NCI-H2227 (cell line): ENCODE results near the gene NCEH1.
"Not testable (repeated sequence)": the region's sequence is repeated elsewhere in the genome, so short reads cannot be mapped to it uniquely, and the experiment has no call there.

Source experiments
- DNase-seq: peaks from one replicate; lab custom pipeline; 2025; ENCODE audit not compliant: unreplicated experiment; lab: John Stamatoyannopoulos, UW

NCEH1 gene

DNA sequence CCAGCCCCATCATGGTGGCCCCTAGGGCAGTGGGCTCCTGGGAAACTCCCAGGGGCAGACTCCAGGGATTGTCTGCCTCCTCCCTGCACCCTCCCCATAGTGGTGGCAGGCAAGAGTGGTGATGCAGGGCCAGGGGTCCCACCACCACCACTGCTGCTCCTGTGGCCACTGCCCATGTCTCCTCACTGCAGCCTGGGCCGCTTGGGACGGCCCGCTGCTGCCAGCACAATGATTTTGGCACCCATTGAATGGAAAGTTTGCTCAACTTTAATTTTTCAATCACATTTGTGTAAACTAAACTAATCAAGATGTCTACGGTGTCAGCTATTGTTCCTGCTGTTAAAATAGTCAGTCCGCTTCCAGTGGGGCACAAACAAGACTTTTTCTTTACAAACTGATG is 95.6 kb downstream of the NCEH1 start:
- DNase-seq, result no peak

DNA sequence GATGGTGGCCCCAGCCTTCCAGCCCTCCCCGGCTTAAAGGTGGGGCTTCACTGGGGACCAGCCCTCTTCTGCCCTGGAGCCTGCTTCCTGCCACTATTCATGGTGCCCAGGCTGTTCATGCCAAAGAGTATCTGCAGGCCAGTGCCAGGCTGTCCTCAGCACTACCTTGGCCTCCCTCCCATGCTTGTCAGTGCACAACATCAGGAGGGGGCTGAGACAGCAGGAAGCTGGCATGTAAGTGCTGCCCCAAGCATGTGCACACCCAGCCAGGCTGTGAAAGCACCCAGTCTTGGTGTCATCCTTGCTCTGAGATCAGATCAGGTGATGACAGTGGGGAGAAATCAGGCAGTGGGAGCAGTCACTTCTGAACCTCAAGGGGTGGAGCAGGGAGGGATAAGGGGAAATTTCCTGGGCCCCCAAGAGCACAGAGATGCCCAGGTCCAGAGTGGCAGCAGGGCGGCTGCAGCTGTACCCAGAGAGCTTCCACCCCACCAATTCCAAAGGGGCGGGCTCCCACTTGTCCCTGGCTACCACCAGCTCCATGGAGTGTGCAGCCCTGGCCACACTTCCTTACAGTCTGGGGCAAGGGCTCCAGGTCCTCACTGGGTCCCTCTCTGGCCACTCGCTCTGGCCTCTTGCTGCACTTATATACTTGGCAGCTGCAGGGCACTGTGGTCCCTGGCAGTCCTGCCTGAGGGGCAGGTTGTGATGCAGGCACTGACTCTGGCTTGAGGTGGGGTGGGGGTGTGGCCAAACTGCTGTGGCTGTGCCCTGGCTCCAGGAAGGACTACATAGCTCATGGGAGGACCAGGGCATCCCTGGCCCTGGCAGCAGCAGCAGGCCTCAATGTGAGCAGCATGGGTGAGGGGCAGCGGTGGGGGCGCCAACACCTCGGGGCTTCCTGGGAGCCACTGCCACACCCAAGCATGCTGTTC is 96.3 kb downstream of the NCEH1 start:
- no peak for DNase-seq

DNA sequence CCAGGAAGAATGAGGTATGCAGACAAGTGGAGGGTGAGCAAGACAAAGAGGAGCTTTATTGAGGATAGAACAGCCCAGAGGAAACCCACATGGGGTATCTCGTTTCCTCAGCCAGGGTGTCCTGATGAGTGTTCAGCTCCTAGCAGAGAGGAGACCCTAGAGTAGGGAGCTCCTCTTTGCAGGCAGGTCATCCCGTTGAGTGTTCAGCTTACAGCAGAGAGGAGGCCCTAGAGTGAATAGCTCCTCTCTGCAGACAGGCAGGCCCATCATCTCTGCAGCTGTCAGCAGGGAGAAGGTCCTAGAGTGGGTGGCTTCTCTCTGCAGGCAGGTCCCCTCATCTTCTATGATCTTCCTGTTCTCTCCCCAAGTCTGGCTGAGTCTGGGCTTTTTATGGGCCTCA is 97.0 kb downstream of the NCEH1 start:
- DNase-seq, result no peak

- no peak for DNase-seq
Measured at GRCh38 chr3:172612871-172613678, 97.8 kb downstream of the NCEH1 start.

- DNase-seq, result no peak
Measured at GRCh38 chr3:172609750-172610149, 101.1 kb downstream of the NCEH1 start.

GRCh38 chr3:172608575-172608974 is 102.3 kb downstream of the NCEH1 start:
- no peak for DNase-seq

- DNase-seq, result no peak
Measured at GRCh38 chr3:172607305-172608121, 103.4 kb downstream of the NCEH1 start.

DNA sequence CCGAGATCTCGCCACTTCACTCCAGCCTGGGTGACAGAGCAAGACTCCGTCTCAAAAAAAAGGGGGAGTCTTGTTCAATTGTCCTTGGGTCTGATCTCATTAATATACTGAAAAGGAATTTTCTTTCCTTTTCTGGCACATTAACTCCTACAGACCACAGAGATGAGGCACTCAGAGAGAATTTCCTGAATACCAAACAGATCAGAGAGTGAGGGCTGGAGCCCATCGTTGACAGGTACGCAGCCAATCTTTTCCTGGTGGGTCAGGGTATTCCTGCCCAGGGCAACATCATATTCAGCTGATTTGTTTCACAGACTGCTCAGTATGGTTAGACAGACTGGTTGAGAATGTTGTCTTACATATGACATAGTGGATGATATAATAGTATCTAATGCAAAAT is 104.8 kb downstream of the NCEH1 start:
- no peak for DNase-seq

DNA sequence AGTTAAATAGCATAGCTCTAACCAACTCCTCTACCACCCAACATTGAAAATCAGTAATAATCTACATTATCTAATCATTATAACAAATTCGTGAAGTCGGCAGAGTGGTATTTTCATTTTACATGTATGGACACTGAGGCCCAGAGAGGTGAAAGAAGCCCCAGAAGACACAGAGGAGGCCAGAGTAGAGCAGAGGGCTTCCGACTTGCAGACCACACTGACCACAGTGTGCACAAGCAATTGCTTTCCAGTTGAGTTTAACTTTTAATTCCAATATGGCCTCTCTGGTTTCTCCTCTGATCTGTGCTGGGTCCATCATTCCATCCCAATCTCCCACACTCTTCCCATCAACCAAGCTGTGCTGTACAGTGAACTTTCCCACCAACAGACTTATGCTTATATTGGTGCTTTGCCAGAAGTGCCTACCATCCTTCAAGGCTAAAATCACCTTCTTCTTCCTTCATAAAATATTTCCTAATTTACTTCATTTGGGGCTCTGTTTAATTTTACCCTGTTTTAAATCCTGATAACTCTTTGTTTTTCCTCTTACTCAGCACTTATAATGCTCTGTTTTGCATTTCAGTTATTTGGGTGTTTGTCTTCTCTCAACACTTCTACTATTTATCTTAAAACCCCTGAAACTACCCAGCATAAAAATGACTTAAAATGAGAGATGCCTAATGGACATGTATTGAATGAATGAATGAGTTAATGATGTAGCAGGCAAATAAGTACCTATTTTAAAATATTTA is 105.8 kb downstream of the NCEH1 start:
- no peak for DNase-seq

DNA sequence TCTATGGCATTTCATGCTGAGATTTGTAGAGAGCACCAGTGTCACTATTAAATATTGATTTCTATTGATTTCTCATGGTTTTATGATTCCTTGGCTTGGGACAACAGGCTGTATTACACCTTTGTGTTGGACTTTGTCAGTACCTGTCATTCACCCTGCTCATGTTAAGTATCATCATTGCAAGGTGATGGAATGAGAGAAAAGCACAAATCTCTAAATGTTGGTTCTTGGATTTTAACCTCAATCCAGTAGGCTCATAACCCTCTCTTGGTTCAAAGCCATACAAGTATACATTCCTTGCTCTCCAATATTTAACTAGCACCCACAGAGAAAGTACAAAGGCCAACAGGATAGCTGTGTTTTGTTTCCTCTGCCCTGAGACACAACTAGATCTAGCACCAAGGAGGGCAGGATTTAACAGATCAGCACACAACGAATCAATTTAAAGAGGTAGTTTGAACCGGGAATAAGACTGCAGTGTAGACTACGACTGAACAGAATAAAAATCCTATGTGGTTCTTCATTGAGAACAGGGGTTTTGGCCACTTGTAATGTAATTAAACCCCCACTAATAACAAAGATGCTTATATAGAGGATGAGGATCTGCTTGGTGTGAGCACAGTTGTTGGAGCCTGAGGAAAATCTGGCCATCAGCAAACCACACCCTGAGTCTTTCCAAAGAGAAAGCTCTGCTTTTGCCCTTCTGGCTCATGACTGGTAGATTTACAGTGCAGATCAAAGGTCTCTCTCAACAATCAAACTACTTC is 109.6 kb downstream of the NCEH1 start:
- DNase-seq, result no peak

GRCh38 chr3:172600644-172601065 is 110.2 kb downstream of the NCEH1 start:
- DNase-seq, result no peak

- no peak for DNase-seq
Measured at GRCh38 chr3:172598904-172599303, 112.0 kb downstream of the NCEH1 start.

GRCh38 chr3:172596394-172596706 is 114.5 kb downstream of the NCEH1 start:
- no peak for DNase-seq

DNA sequence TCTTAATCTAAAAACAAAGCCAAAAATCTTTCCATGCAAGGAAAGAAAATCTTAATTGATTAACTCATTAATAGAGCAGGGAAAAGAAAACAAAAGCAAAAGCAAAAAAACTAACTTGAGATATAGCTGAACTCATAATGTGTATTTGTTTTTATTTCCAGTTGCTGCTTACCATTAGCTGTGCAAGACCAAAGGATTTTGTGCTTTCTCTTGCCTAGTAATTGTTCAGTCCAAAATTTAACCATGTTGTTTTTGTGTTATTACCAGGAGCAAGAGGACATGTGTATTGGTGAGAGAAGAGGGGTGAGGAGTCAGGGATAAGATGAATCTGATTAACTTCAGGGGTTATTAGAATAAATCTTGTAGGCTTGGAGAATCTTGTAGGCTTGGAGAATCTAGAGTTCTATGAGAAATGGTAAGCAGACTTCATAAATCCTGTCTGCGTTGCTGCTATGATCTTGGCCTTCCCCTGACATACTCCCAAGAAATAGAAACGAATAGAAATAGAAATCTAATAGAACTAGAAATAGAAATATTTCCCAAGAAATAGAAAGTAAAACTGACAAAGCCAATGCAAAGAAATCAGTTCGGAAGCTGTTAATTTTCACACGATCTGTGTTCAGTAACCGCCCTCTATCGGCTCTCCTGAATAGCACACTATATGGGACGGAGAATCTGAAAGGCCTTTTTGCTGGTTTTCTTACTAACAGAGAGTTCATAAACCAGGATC is 115.0 kb downstream of the NCEH1 start:
- DNase-seq, result peak; percentile 73

DNA sequence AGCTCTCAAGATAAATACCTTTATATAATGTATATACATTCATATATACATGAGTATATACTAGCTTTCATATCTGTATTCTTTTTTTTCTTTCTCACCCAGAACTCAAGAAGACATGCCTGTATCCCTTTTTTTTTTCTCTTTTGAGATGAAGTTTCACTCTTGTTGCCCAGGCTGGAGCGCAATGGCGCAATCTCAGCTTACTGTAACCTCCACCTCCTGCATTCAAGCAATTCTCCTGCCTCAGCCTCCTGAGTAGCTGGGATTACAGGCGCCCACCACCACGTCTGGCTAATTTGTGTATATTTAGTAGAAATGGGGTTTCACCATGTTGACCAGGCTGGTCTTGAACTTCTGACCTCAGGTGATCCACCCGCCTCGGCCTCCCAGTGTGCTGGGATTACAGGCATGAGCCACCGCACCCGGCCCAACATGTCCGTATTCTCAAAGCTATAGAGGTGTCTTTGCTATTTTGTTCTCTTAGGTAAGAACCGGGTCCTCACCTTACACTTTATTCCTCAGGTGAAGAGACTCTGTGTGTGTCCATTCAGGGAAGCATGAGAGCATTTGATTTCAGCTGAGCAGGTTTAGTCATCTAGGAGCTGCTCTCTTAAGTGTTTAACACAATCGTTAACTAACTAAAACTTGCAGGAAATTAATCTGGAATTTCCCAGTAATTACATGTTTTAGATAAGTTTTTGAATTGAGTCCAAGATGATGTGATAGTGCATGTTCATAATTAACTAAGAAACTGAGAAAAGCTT is 115.8 kb downstream of the NCEH1 start:
- DNase-seq, result not testable (repeated sequence)

- no peak for DNase-seq
Measured at GRCh38 chr3:172592898-172593669, 117.8 kb downstream of the NCEH1 start.

- no peak for DNase-seq
Measured at GRCh38 chr3:172591876-172592771, 118.7 kb downstream of the NCEH1 start.
